Esophagus squamous epithelium (tissue), 4 donors: ENCODE results near the gene NUDT16L1.

Experiments used
- CTCF ChIP-seq, 6 experiments: fragments of 450-650 bp in 4 of 6; fragments of 200-600 bp in 2 of 6; sonication (generic) in 2 of 6; IDR thresholded peaks; one replicate each; pipeline ENCODE4 v1.5.1; 2016 to 2019; ENCODE audit warnings: antibody characterized with exemption in 6 of 6, mild to moderate bottlenecking in 4 of 6, moderate library complexity in 4 of 6
- POLR2A ChIP-seq, 4 donors: fragments of 450-650 bp; IDR thresholded peaks; one replicate each; pipeline ENCODE4 v1.6.1; 2017; ENCODE audit warnings: antibody characterized with exemption in 4 of 4, mild to moderate bottlenecking in 4 of 4, moderate library complexity in 3 of 4

- no peak for TF ChIP-seq POLR2A (IDR thresholded peaks at IDR 0.05)
- no peak for TF ChIP-seq CTCF (IDR thresholded peaks at IDR 0.05)
These were observed 5.3 kb upstream of the NUDT16L1 start for GRCh38 chr16:4687946-4688673.
